Measurements from ENCODE around the gene GTF2H3. TPM values are rescaled to one million over a fixed set of nuclear protein-coding genes. Genes with fewer than 3 reads are reported as not detected.

Gene GTF2H3
- total and polyA plus RNA-seq, 9 of the 15 experiments (the other 6 are each of a cell fraction or from before 2014, with no cell fraction given): 22.7 to 99.7 (median 49.6) TPM

GRCh38 chr12:123601602-123602489 is 31.8 kb upstream of the GTF2H3 start, which contains the start of gene DDX55 (continued):
- TF ChIP-seq ZNF592 (IDR thresholded peaks at IDR 0.05) (peak; percentile 72), STAG1 (CRISPR knock-in tag; IDR thresholded peaks at IDR 0.05; ENCODE audit: borderline replicate concordance) (peak; percentile 79; the same call in 1 of the 2 replicates), SOX6 (IDR thresholded peaks at IDR 0.05) (peak; percentile 77), CXXC5 (CRISPR knock-in tag; IDR thresholded peaks at IDR 0.05) (peak; percentile 97), FIP1L1 (IDR thresholded peaks at IDR 0.05; ENCODE audit: low read depth, low read length, poor library complexity, severe bottlenecking) (peak; percentile 99), ZNF668 (CRISPR knock-in tag; IDR thresholded peaks at IDR 0.05) (peak; percentile 59; the same call in 1 of the 2 replicates), ZNF431 (CRISPR knock-in tag; IDR thresholded peaks at IDR 0.05) (peak; percentile 76), MLLT1 (IDR thresholded peaks at IDR 0.05) (peak in 1 of 2 experiments; percentile 83; a peak in 2 of 4 replicates), HEY1 (CRISPR knock-in tag; IDR thresholded peaks at IDR 0.05; ENCODE audit: borderline replicate concordance) (0 out of 2 replicates have a peak, but pooled peaks have one; percentile 68), SMARCE1 (IDR thresholded peaks at IDR 0.05) (0 out of 2 replicates have a peak, but pooled peaks have one; percentile 32), CHAMP1 (IDR thresholded peaks at IDR 0.05) (peak; percentile 89), RFX5 (IDR thresholded peaks at IDR 0.05; ENCODE audit: low read depth, low read length) (no peak), KAT7 (CRISPR knock-in tag; IDR thresholded peaks at IDR 0.05; ENCODE audit: borderline replicate concordance) (peak; percentile 100), PHF21A (IDR thresholded peaks at IDR 0.05; ENCODE audit: borderline replicate concordance, low read depth) (peak; percentile 31; the same call in 1 of the 2 replicates), NKRF (IDR thresholded peaks at IDR 0.05; ENCODE audit: borderline replicate concordance) (peak; percentile 98), ARNT (IDR thresholded peaks at IDR 0.05) (no peak)

Data from K562 (cell line).